GM21381 (cell line): Measurements from ENCODE around the gene PTBP2.

Experiments used
- ATAC-seq: cut with Tn5 transposase; IDR thresholded peaks from one replicate; pipeline ENCODE4 v1.9.1; 2021; ENCODE audit warnings: mild to moderate bottlenecking, moderate library complexity; ENCODE audit not compliant: unreplicated experiment

PTBP2 gene

DNA sequence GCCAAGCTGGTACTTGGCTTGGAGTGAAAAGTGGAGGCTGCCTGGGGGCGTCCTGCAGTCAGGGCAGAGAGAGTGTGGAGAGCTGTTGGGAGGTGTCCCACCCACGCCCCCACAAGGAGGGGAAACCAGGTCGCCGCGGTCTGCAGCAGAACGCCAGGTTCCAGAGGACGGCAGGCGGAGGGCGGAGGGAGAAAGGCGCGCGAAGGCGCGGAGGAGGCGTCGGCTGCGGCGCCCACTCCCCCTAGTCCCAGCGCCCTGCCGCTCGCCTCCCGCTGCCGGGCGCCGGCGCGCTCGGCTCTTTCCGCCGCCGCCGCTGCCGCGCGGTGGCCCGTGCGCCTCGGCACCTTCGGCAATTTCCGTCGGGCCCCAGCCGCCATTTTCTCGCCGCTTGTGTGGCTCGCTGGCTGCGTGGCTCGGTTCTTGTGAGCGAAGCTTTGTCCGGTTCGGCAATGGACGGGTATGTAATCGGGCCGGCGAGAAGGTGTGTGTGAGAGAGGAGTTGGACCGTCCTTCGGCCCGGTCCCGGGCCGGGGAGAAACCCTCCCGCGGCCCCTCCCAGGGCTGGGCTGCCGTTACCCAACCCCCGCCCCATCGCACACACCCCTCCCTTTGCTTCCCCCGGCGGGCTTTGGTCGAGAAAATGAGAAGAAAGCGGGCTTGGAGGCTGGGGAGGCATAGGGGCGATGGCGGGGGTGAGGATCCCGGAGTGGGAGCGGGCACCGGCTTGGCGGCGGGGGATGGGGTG is at the start of gene PTBP2:
TSS of gene PTBP2 (plus strand) at position 369 of the 745 bp plus-strand sequence. CDS start at position 450, 81 bp downstream.
- peak; percentile 95 for ATAC-seq

DNA sequence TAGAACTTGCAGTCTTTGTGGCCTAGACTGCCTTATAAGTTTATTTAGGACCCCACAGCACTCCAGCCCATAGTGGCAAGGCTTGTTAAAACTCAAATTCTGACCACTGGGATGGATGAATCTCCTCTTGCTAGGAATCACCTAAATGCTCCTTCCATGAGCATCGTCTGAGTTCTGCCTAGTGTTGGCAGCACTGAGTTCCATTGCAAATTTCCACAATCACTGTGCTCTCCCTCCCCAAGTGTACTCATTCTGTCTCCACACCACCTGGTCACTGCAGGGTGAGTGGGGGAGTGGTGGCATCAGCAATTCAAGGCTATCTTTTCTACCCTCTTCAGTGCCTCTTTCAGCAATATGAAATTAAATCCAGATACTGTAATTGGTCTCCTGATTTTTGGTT is 46.7 kb upstream of the PTBP2 start:
- ATAC-seq, result no peak

DNA sequence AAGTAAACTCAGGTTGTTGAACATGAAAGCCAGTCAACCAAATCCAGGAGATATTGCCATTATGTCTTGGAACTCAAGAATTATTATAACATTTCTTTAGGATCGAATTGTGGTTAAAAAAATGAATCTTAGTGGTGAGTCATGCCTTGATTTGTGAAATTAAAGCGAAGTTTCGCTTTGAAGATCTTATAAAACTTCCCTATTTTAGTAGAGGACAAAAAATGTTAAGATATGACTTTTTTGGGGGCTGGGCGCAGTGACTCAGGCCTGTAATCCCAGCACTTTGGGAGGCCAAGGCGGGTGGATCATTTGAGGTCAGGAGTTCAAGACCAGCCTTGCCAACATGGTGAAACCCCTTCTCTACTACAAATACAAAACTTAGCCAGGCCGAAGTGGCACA is 39.5 kb upstream of the PTBP2 start:
- no peak for ATAC-seq

DNA sequence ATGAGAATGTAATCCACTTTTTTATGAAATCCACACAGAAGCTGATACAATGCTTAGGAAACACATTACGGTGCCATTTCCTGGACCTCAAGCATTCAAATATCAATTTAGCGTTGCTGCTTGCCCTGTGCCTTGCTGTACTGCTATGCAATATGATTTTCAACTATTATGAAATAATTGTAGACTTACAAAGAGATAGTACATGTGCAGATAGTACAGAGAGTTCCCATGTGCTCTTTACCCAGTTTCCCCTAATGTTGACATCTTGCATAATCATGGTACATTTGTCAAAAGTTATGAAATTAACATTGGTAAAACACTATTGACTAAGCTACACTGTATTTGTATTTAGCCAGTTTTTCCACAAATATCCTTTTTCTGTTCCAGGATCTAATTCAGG is 37.7 kb upstream of the PTBP2 start:
- no peak for ATAC-seq

GRCh38 chr1:96684744-96685143 is 36.8 kb upstream of the PTBP2 start:
- no peak for ATAC-seq

GRCh38 chr1:96688767-96689166 is 32.8 kb upstream of the PTBP2 start:
- ATAC-seq, result no peak

- ATAC-seq, result no peak
Observed at GRCh38 chr1:96695954-96696353, 25.6 kb upstream of the PTBP2 start.

- ATAC-seq, result no peak
Observed at GRCh38 chr1:96698342-96698983, 23.1 kb upstream of the PTBP2 start.

- no peak for ATAC-seq
Observed at GRCh38 chr1:96703186-96703585, 18.4 kb upstream of the PTBP2 start.

DNA sequence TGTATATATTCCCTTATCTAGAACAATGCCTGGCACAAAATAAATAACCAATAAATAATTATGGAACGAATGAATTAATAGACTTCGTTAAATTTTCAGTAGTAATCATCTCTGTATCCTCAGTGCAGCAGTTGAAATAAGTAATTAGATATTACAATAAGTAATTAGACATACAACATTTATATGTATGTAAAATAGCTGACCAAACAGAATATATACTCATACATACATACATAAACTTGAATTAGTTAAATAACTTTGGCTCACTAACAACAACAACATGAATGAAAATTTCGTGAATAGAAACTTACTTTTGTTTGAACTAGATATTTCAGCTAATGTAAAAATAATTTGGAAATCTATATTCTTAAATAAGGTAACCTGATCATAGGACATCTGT is 14.6 kb upstream of the PTBP2 start:
- ATAC-seq, result no peak

GRCh38 chr1:96708482-96708881 is 13.1 kb upstream of the PTBP2 start:
- ATAC-seq, result no peak

DNA sequence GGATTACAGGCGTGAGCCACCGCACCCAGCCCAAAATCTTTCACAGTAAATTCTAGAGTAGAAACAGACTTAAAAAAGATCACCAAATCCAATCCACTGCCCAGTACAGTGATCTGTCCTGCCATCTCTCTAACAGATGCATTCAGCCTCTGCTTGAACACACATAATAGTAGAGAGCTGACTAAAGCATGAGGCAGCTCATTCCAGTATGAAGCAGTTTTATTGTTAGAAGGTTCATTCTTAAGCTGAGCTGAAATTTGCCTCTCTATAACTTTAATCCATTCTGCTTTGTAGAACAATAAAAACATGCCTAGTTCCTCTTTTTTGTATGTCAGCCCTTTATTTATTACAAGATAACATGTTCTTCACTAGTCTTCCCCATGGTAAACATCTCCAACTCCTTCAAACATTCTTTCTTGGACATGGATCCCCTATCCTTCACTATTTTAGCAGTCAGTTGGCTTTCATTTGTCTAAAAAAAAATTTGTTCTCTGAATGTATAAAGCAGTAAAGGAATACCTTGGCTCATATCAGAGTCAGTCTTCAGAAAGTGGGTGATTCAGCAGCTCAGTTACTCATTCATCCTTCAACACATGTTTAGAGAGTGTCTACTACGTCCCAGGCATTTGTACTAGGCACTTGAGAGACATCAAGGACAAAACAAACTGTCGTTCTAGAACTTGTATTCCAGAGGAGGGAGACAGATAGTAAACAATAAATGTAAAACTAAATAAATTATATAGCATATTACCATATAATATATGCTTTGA is 10.7 kb upstream of the PTBP2 start:
- ATAC-seq, result no peak

DNA sequence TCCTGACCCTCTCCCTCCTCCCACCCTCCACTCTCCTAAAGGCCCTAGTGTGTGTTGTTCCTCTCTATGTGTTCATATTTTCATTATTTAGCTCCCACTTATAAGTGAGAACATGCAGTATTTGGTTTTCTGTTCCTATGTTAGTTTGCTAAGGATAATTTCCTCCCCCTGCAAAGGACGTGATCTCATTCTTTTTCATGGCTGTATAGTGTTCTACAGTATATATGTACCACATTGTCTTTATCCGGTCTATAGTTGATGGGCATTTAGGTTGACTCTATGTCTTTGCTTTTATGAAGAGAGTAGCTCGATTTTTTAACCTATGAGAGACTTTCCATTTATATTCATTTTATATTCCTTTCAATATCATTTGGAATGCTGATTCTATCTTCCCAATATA is 7.9 kb upstream of the PTBP2 start:
- no peak for ATAC-seq

- no peak for ATAC-seq
Observed at GRCh38 chr1:96714881-96715280, 6.7 kb upstream of the PTBP2 start.

DNA sequence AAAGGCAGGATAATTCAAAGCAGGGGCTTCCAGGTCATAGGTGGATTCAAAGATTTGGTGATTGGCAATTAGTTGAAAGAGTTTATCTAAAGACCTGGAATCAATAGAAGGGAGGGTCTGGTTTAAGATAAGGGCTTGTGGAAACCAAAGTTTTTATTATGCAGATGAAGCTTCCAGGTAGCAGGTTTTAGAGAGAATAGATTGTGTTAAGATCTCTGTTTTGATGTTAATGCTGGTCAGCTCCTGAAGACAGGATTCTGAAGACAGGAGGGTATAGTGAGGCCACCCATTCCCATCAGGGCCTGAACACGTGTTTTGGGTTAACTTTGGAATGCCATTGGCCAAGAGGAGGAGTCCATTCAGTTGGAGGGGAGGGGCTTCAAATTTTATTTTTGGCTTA is 6.1 kb upstream of the PTBP2 start:
- no peak for ATAC-seq

GRCh38 chr1:96721053-96721415 is 550 bp upstream of the PTBP2 start:
- peak; percentile 10 for ATAC-seq

DNA sequence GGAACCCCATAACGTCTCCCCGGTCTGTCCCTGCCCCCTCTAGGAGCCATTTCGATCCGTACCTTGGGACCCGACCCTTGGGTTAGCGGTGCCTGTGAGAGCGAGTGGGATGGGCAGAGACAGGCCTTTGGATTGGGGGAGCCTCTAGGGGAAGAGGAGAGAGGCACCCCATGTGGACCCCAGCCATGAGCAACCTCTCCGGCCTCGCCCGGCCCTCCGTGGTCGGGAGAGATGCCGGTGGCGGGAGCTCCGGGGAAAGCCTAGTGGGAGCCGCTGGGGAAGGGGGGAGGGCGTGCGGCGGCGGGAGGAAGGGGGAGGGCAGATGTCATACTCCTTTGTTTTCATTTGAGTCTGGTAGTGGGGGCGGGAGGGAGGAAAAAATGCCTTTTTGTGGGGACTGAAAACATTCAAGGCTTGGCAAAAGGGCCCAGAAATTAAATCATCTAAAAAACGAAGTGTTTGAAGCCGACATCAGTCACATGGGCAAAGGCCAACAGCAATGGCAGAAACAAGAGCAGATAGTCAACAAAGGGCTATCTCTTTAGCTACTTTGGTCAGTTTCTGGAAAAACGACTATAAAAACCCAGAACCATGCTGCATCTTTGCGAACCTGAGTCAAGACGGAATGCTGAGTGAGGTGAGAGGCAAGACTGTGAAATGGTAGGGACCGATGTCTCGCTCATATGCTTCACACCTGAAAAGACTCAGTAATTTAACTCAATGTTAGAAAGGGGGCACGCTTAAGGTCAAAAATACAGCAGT is 758 bp downstream of the PTBP2 start:
- ATAC-seq, result peak; percentile 49

GRCh38 chr1:96722958-96723357 is 1.4 kb downstream of the PTBP2 start:
- ATAC-seq, result no peak

DNA sequence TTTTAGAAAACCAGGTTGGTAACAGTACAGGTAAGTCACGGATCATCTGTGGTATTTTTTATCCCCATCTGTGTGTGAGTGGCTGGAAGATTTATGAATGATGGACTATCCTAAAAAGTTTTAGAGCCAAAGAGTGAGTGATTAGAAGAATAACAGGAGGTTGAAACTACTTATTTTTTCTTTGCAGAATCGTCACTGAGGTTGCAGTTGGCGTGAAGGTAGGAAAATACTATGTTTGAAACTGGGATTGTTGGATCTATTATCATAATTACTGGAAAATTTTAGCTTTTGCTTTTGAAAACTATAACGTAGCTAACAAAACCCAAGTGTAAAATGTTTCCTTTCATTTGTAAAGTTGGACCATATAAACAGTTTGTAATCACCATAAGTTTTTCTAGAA is 1.8 kb downstream of the PTBP2 start:
- no peak for ATAC-seq

GRCh38 chr1:96723936-96724335 is 2.4 kb downstream of the PTBP2 start:
- ATAC-seq, result no peak

- no peak for ATAC-seq
Observed at GRCh38 chr1:96727860-96728259, 6.3 kb downstream of the PTBP2 start.
